Fibroblast of lung (primary cell): ENCODE measurements around the gene CACNG4.

ENCODE experiments used
- CTCF ChIP-seq, 2 donors: IDR thresholded peaks in 1 of 2; conservative IDR thresholded peaks in 1 of 2; 1 replicate in 1 of 2; 2 replicates in 1 of 2; pipeline ENCODE4 v1.5.1; 2011 to 2012; ENCODE audit warnings: low read length in 2 of 2, control low read depth in 1 of 2, inconsistent platforms in 1 of 2, low read depth in 1 of 2, mild to moderate bottlenecking in 1 of 2
- EZH2 ChIP-seq: IDR thresholded peaks from 2 replicates; pipeline ENCODE4 v1.5.1; 2012; ENCODE audit warnings: low read length, control low read depth, mild to moderate bottlenecking; ENCODE audit errors: missing control alignments

- TF ChIP-seq CTCF (conservative IDR thresholded peaks at IDR 0.05 in 1 of 2, IDR thresholded peaks at IDR 0.05 in 1 of 2; ENCODE audit: low read depth in 1 of 2, low read length in 2 of 2) (no peak), EZH2 (no peak)
These were observed 24.9 kb upstream of the CACNG4 start for GRCh38 chr17:66939461-66940114.
